HG02610 (cell line): ENCODE results near the gene PRPSAP1.
"Not testable (repeated sequence)": the region's sequence is repeated elsewhere in the genome, so short reads cannot be mapped to it uniquely, and the experiment has no call there.

Experiments
- ATAC-seq: cut with Tn5 transposase; IDR thresholded peaks from one replicate; pipeline ENCODE4 v1.9.1; 2021; ENCODE audit warnings: mild to moderate bottlenecking, moderate library complexity; ENCODE audit not compliant: unreplicated experiment

The PRPSAP1 gene

DNA sequence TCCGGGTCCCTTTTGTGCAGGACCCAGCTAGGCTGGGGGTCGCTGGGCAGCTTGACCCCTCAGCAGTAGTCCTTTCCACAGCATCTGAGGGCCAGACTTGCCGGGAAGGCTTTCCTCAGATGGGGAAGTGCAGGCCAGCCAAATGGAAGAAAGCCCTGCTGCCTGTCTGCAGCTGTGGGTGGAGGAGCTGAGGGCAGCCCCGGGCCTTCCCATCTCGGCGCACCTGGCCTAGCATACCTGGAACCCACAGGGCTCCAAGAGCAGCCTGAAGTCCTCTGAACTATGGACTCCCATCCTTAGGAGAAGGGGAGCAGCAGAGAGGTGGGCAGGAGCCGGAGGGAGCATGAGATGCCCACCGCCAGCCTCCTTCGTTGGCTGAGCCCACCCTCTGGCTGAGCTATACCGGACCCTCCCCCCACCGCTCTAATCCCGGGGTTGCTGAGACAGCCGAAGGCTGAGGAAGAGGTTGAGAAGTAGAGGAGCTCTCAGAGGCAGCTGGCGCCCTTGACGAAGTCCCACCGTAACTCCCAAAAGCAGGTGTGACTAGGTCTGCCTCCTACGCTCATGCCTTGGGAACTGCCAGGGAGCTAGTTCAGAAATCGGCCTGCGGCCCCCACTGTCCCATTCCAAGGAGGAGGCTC lies 75.3 kb downstream of the PRPSAP1 start:
- no peak for ATAC-seq

DNA sequence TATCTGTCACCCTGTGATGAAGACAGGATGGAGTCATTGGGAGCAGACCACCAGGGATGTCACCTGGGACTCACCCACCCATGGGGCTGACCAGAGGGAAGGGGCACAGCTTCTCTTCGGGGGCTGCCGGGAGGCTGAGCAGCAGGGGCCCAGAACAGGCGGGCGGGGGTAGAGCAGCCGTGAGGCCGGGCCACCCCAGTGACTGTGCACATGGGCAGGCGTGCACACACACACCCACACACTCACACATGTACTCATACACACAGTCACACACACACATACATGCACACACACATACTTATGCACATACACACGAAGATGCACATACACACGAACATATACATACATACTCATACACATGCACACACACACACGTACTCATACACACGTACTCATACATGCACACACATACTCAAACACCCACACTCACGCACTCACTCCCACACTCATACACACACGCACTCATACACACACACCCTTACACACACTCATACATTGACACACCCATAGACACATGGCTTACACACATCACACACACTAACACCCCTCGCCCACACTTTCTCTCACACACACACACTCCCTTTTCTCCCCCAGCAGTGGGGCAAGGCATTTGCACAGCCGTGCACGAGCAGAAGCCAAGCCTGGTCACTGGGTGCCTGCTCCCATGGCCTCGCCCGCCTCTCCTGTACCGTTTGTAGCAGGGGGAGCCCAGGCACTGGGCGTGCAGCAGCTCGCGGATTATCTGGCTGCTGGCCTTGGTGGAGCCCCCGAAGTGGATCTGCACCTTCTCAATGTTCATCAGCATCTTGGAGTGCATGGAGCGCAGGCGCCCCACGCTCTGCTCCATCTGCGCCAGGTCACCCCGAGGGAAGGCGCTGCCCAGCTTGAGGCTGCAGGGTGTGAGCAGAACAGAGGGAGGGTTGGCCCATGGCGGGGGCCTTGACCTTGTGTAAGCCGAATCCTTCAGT lies 76.1 kb downstream of the PRPSAP1 start:
- ATAC-seq: no peak

DNA sequence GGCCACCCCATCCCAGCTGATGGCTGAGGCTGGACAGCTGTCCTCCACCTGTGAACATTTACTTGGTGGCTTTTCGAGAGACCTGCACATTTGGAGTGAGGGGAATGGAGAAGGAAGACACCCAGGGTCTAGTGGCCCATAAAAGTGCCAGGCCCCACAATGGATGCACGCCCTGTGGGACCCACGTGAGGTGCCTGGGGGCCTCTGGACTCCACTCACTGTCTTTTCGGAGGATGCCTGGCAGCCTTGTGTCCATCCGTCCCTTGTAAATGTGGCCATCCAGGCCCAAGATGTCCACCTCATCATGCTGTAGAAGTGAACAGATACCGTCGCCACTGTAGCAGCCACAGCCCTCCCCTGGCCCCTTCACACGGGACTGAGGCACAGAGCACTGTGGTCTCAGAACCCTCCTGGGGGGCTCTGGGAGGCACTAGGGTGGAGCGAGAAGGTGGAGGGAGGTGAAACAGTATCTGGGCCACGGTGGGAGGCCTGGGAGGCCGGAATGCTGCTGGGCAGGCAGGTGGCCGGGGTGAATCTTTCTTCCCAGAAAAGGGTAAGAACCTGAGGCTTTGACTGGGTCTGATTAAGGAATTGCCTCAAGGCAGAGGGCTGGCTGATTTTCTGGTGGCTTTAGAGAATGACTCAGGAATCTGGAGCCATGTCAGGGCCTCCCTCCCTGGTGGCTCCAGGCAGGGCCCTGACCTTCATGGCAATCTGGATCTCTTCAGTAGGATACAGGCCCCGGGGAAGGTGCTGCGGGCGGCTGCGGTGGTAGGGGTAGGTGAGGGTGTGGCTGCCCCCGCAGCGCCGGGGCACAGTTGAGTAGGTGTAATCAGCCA lies 77.0 kb downstream of the PRPSAP1 start:
- no peak for ATAC-seq

DNA sequence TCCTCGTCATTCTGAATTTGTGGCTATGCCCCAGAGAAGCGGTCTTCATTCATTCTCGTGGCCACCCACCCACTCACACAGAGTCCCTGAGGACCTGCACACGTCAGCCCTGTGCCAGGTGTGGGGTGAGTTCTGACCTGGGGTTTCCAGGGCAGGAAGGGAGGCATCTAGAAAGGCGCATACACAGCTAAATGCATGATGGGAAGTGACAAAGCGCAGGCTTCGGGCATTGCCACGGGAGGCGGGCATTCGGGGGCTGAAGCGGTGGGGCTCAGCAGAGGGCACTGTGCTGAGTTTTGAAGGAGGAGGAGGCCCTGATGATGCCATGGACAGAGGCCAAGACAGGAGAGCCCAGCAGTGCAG lies 77.7 kb downstream of the PRPSAP1 start:
- no peak for ATAC-seq

GRCh38 chr17:76275382-76276068 lies 78.2 kb downstream of the PRPSAP1 start:
- no peak for ATAC-seq

- no peak for ATAC-seq
These were observed 79.4 kb downstream of the PRPSAP1 start for GRCh38 chr17:76274112-76274956.

- no peak for ATAC-seq
These were observed 80.1 kb downstream of the PRPSAP1 start for GRCh38 chr17:76273445-76274111.

GRCh38 chr17:76272541-76273444 lies 80.9 kb downstream of the PRPSAP1 start:
- ATAC-seq: peak; percentile 5

DNA sequence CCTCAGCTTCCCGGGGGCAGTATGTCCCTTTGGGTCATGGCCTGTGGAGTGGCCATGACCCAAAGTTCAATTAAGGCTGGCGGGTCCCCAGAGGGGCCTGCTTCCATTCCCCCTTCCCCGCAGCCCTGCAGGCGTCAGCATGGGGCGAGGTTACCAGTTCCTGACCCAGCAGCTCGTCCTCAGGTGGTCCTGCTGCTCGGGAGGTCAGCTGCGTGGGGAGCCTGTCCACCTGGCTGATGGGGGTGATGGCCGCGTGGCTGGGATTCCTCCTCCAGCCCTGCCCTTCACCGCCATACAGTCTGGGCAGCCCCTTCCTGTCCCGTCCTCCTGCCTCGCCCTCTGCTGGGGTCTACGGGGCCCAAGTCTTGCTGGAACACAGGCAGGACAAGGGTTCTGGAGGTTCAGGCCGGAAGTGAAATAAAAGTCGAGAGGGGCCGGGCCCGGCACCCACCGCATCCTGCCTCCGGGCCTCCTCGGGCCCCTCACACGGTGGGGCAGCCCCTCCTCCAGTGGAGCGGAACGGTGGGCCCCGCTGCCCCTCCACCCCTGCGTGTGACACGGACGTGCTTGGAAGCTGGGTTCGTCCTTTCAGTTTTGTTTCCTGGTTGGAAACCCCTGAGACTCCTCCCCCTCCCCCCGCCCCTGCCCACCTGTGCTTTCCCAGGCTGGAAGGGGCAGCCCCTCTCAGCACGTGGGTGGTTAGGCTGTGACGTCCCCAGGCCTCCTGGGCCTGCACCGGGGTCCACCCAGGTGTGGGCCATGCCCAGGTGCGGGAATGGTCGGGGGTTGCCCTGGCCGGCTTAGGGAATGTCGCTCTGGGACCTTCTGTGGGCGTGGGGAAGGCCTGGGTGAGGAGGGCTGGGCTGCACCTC lies 81.8 kb downstream of the PRPSAP1 start:
- ATAC-seq: peak; percentile 47

DNA sequence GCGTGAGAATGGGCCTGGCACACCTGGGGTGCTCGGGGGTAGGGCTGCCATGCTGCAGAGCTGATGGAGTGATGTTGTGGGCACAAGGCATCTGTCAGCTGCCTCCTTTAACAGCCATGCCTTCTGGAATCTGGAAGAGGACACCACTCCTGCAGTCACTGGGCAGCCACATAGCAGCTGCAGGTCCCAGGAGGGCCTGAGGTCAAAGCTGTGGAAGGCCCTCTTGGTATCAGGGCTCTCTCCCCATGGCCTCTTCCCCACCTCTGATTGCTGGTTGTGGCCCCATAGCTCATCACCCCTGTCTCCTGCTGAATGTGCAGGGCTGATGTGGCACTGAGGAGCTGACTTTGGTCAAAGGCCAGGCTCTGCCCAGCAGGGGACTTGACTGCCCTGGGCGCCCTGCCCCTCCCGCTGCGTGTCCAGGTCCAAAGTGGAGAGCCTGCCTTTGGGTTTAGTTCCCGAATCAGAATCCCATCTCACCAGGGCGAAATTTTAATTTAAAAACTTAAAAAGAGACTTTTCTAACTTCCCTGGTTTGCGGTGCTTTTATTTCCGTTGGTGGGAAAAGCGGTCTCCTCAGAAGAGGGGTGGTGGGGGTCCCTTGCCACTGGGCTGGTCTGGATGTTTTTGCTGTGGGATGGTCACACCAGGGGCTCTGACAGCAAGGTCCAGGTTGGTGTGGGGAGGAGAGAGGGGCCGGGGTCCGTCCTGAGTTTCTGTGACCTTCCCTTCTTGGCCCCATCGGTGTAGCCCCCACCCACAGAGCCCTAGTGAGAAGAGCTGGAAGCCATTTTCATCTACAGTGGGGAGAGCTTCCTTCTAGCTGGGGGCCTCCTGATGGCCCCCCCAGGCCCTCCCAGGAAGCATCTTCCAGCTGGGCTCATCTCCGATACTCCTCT lies 82.7 kb downstream of the PRPSAP1 start:
- no peak for ATAC-seq

GRCh38 chr17:76270127-76270592 lies 83.6 kb downstream of the PRPSAP1 start:
- ATAC-seq: no peak

DNA sequence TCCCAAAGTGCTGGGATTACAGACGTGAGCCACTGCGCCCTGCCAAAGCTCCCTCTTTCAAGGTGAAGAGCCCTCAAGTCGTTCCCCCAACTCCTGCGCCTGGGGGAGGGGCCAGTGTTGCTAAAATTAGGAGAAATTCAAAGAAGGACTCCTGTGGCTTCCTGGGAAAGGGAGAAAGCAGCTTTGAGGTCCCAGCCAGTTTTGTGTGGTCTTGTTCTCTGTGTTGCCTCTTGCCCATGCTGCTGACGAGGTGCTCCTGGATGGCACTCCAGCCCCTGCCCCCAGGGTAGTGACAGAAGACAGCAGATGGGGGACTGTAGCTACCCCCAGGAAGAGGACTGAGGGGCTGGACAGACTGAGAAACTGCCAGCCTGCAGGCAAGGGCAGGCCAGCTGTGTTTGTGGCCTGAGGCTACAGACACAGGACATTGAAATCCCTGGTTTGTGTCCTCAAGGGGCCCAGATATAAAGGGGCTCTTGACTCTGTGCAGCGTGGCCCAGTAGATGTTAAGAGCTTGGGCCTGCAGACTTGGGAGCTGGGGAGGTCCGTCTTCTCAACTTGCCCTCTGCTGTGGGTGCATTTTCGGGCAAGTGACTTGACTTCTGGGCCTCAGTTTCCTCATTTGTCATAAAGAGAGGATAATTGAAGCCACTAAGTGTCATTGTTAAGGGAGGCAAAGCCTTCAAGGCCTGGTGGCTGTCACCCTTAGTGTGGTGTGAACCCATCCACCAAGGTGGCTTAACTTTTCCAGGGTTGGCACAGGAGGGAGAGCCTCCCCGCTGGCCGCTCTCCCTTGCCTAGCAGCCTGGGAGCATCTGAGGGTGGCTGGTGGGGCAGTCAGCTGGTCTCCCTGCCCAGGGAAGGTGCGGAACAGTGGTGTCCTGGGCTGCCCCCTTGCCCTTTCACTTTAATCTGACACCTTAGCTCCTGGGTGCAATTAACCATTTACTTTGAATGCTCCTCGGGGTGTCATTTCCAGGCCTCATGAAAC lies 84.4 kb downstream of the PRPSAP1 start:
- no peak for ATAC-seq

DNA sequence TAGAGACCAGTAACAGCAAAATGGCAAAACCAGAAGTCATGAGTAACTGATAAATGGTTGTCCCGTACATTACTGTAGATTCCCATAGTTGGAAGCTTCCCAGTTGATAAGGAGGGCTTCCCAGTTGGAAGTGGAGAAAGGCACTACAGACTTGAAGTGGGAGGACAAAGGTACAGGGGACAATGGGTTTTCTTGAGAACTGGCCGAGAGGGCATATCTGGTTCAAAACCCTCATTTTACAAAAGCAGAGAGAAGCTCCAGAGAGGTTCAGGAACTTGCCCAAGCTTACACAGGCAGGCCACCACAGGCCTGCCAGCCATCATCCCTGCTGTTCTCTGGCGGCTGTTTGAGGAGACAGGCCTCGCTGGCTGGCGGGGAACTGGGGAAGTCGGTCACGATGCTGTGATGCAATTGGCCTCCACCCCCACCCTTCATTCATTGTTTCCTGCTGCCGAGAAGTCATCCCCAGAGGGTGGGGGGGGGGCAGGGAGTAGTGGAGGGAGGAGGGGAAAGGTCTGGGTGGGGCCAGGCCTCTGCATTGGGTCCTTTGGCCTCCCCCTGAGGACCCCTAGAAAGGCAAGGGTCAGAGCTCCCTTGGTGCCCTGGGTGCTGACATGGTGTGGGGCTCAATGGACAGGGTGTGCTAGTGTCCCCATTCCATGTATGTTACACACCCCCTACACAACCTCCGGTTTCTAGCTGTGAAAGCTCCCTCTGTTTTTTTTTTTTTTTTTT lies 85.5 kb downstream of the PRPSAP1 start:
- ATAC-seq: no peak

DNA sequence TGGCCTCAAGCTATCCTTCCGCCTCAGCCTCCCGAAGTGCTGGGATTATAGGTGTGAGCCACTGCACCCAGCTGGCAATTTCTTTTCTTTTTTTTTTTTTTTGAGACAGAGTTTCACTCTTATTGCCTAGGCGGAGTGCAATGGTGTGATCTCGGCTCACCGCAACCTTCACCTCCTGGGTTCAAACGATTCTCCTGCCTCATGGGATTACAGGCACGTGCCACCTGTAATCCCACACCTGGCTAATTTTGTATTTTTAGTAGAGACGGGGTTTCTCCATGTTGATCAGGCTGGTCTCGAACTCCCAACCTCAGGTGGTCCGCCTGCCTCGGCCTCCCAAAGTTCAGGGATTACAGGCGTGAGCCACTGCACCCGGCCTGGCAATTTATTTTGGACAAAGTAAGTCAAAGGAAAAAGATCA lies 86.1 kb downstream of the PRPSAP1 start:
- ATAC-seq: not testable (repeated sequence)
